ENCODE measurements around the gene RGS10.
A peak's percentile ranks its signal among the peaks of the same experiment; 100 is the strongest.

The RGS10 gene

GRCh38 chr10:119461380-119461779, 81.1 kb downstream of the RGS10 start:
- Histone ChIP-seq H3K36me3 (replicated peaks; ENCODE audit: low read depth, low read length) (no peaks in the 10 kb centered on the region), H3K9ac (ENCODE audit: low read length) (no peak overlapping the region), H3K9me3 (ENCODE audit: insufficient read depth, low read length) (no peaks in the 10 kb centered on the region), H3K4me2 (ENCODE audit: low read length) (peak overlapping the region; percentile 62), H4K20me1 (ENCODE audit: insufficient read depth, low read length) (no peaks in the 10 kb centered on the region), H3K4me1 (ENCODE audit: low read length) (peaks cover 23% of the 10 kb centered on the region), H3K27ac (ENCODE audit: low read length) (no peak overlapping the region), H3K27me3 (ENCODE audit: low read depth, low read length) (peaks cover 6% of the 10 kb centered on the region; the same call in 1 of the 2 replicates), H2AFZ (ENCODE audit: low read depth, low read length) (no peak overlapping the region), H3K4me3 (ENCODE audit: low read length) (peak overlapping the region; percentile 24; the same call in 1 of the 2 replicates), H3K79me2 (ENCODE audit: low read length) (no peaks in the 10 kb centered on the region)
- no peak for TF ChIP-seq CTCF (IDR thresholded peaks at IDR 0.05; ENCODE audit: low read depth, low read length)
- TF ChIP-seq EZH2phosphoT487 (IDR thresholded peaks at IDR 0.05; ENCODE audit: low read depth): no peak

GRCh38 chr10:119460369-119461195, 81.9 kb downstream of the RGS10 start:
- Histone ChIP-seq H3K4me2 (ENCODE audit: low read length) (peak overlapping the region; percentile 62), H3K9ac (ENCODE audit: low read length) (no peak overlapping the region), H3K4me3 (ENCODE audit: low read length) (no peak overlapping the region), H3K27me3 (ENCODE audit: low read depth, low read length) (peaks cover 6% of the 10 kb centered on the region; the same call in 1 of the 2 replicates), H3K79me2 (ENCODE audit: low read length) (no peaks in the 10 kb centered on the region), H4K20me1 (ENCODE audit: insufficient read depth, low read length) (no peaks in the 10 kb centered on the region), H3K4me1 (ENCODE audit: low read length) (peaks cover 30% of the 10 kb centered on the region), H3K9me3 (ENCODE audit: insufficient read depth, low read length) (no peaks in the 10 kb centered on the region), H3K36me3 (replicated peaks; ENCODE audit: low read depth, low read length) (no peaks in the 10 kb centered on the region), H2AFZ (ENCODE audit: low read depth, low read length) (no peak overlapping the region), H3K27ac (ENCODE audit: low read length) (no peak overlapping the region)
- TF ChIP-seq CTCF (IDR thresholded peaks at IDR 0.05; ENCODE audit: low read depth, low read length) (no peak), EZH2phosphoT487 (IDR thresholded peaks at IDR 0.05; ENCODE audit: low read depth) (no peak)

- H4K20me1 ChIP-seq (ENCODE audit: insufficient read depth, low read length): no peaks in the 10 kb centered on the region
- H3K9me3 ChIP-seq (ENCODE audit: insufficient read depth, low read length): no peaks in the 10 kb centered on the region
- H3K27me3 ChIP-seq (ENCODE audit: low read depth, low read length): no peaks in the 10 kb centered on the region
- no peak overlapping the region for H3K4me3 ChIP-seq (ENCODE audit: low read length)
- TF ChIP-seq EZH2phosphoT487 (IDR thresholded peaks at IDR 0.05; ENCODE audit: low read depth) (no peak), CTCF (IDR thresholded peaks at IDR 0.05; ENCODE audit: low read depth, low read length) (no peak)
- no peak overlapping the region for H3K27ac ChIP-seq (ENCODE audit: low read length)
- H2AFZ ChIP-seq (ENCODE audit: low read depth, low read length): no peak overlapping the region
- no peak overlapping the region for H3K9ac ChIP-seq (ENCODE audit: low read length)
- H3K4me1 ChIP-seq (ENCODE audit: low read length): peaks cover 35% of the 10 kb centered on the region
- H3K79me2 ChIP-seq (ENCODE audit: low read length): no peaks in the 10 kb centered on the region
- no peaks in the 10 kb centered on the region for H3K36me3 ChIP-seq (replicated peaks; ENCODE audit: low read depth, low read length)
- H3K4me2 ChIP-seq (ENCODE audit: low read length): no peak overlapping the region
Observed at GRCh38 chr10:119459681-119460340, 82.7 kb downstream of the RGS10 start.
